Measurements from ENCODE around the gene GALNT11.
"Not testable (repeated sequence)": the region's sequence is repeated elsewhere in the genome, so short reads cannot be mapped to it uniquely, and the experiment has no call there.

Gene GALNT11

DNA sequence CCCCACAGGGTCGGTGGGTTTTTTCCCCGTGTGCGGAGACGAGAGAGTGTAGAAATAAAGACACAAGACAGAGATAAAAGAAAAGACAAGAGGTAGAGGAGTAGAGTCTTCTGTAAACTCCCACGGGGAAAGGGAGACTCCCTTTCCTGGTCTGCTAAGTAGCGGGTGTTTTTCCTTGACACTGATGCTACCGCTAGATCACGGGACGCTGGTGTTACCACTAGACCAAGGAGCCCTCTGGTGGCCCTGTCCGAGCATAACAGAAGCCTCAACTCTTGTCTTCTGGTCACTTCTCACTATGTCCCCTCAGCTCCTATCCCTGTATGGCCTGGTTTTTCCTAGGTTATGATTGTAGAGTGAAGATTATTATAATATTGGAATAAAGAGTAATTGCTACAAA is 4.6 kb downstream of the GALNT11 start:
- not testable (repeated sequence) for DNase-seq

DNA sequence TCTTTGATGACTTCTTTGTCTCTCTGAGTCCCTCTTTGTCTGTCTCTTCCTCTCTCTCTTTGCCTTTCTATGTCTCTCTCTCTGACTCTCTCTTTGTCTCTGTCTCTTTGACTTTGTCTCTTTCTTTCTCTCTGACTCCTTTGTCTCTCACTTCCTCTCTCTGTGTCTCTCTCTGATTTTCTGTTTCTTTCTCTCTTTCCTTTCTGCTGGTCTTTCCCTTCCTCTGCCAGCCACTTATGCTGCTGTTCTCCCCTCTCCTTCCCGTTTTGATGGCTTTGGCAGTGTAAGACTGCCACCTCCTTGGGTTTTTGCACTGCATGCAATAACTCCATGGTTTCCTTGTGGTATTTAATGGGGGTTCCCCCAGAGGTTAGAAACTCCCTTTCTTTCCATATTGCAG is 5.2 kb downstream of the GALNT11 start:
- DNase-seq = not testable (repeated sequence)

DNA sequence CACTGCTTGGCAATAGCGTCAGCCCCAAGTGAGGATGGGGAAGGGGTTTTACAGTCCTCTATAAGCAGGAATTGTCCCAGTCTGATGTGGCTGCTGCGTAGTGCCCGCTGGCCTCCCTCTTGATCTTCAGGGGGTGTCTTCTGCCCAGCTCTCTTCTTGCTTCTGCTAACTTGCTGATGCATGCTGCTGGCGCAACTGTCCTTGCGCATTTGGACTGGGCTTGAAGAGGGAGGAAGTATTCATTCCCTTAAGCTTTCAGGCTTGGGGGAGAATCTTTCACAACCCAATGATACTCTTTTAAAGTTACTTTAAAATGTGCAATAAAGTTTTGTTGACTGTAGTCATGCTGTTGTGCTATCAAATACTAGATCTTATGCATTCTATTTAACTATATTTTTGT is 10.3 kb downstream of the GALNT11 start:
- DNase-seq = no peak

DNA sequence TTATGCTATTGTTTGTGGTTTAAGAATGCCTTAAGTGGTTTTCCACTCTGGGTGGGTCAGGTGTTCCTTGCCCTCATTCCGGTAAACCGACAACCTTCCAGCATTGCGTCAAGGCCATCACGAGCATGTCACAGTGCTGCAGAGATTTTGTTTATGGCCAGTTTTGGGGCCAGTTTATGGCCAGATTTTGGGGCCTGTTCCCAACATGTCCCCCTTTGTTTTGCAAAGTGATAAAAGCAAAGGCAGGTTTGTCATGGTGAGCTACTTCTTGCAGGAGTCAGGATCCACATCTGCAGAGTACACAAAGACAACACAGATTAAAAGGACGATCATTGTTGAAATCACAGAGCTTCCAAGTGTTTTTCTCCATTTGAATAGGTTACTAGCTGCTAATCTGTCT is 12.9 kb downstream of the GALNT11 start:
- DNase-seq = not testable (repeated sequence)

DNA sequence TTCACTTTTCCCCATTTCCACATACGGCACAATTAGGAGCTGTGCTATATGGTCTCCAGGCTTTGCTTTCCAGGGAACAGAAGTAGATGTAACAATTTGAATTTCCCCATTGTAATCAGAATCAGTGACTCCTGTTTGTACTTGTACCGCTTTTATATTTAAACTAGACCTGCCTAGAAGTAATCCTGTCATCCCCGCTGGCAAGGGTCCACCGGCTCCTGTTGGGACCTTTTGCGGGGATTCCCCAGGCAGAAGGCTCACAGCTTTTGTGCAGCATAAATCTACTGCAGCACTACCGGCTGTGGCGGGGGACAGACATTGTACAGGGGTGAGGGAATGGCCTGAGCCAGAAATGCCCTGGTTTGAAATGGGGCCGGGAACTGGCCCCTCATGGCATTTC is 17.6 kb downstream of the GALNT11 start:
- not testable (repeated sequence) for DNase-seq

DNA sequence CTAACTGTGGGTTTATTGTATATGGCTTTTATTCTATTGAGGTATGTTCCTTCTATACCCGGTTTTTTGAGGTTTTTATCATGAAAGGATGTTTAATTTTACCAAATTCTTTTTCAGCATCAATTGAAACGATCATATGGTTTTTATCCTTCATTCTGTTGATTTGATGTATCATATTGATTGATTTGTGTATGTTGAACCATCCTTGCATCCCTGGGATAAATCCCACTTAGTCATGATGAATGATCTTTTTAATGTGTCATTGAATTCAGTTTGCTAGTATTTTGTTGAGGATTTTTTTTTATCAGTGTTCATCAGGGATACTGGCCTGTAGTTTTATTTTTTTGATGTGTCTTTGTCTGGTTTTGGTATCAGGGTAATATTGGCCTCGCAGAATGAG is 19.4 kb downstream of the GALNT11 start:
- not testable (repeated sequence) for DNase-seq

DNA sequence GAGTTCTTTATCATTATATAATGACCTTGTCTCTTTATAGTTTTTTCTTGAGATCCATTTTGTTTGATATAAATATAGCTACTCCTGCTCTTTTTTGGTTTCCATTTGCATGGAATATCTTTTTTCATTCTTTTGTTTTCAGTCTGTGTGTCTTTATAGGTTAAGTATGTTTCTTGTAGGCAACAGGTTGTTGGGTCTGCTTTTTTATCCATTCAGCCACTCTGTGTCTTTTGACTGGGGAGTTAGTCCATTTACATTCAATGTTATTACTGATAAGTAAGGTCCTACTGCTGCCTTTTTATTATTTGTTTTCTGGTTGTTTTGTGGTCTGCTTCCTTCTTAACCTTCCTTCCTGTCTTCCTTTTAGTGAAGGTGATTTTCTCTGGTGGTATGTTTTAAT is 21.1 kb downstream of the GALNT11 start:
- DNase-seq = no peak

DNA sequence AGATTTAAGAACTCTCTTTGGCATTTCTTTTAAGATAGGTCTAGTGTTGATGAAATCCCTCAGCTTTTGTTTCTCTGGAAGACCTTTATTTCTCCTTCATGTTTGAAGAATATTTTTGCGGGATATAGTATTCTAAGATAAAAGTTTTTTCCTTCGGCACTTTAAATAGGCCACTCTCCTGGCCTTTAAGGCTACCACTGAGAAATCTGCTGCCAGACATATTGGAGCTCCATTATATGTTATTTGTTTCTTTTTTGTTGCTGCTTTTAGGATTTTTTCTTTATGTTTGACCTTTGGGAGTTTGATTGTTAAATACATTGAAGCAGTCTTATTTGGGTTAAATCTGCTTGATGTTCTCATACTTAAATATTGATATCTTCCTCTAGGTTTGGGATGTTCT is 22.6 kb downstream of the GALNT11 start:
- DNase-seq = no peak

DNA sequence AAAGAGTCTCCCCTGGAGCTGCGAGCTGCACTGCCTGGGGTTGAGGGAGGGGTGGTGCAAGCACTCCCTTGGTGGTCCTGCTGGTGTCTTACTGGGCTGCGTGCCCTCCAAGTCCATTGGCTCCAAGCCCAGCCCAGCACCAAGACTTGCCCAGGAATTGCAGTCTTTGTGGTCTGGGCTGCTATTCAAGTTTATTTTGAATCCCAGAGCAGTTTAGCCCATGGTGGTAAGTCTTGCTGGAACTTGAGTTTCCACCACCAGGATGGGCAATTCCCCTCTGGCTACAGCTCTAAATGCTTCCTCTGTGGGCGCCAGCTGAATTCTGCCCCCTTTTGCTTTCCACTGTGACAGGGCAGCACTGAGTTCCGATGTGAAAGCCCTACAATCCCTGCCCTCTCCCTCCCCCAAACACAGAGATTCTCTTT is 25.1 kb downstream of the GALNT11 start:
- DNase-seq = no peak

DNA sequence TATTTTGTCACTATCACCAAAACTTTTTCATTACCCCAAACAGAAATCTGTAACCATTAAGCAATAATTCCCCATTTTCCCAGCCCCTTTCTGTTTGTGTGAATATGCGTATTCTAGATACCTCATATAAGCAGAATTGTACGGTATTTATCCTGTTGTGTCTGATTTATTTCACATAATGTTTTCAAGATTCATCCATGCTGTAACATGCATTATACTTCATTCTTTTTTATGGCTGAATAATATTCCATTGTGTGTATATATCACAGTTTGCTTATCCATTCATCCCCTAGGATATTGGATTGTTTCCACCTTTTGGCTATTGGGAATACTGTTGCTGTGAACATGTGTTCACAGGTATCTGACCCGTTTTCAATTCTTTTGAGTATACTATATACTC is 26.5 kb downstream of the GALNT11 start:
- DNase-seq = no peak

DNA sequence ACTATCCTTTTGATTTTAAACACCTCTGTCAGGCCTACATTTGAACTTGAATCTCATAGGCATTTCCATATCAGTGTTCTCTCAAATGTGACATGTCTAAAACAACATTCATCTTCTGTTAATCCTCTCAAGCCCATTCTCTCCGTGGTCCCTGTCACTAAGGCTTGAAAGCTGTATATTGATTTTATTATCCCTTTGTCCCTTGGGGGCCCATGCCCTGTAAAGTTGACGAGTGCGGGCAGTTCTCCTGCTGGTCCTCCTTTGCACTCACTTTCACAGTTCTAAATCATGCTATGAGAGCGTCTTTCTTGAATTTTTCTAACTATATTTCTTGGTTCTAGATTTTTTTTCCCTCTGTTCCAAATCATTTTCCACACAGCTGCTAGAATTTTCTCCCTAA is 27.3 kb downstream of the GALNT11 start:
- no peak for DNase-seq

DNA sequence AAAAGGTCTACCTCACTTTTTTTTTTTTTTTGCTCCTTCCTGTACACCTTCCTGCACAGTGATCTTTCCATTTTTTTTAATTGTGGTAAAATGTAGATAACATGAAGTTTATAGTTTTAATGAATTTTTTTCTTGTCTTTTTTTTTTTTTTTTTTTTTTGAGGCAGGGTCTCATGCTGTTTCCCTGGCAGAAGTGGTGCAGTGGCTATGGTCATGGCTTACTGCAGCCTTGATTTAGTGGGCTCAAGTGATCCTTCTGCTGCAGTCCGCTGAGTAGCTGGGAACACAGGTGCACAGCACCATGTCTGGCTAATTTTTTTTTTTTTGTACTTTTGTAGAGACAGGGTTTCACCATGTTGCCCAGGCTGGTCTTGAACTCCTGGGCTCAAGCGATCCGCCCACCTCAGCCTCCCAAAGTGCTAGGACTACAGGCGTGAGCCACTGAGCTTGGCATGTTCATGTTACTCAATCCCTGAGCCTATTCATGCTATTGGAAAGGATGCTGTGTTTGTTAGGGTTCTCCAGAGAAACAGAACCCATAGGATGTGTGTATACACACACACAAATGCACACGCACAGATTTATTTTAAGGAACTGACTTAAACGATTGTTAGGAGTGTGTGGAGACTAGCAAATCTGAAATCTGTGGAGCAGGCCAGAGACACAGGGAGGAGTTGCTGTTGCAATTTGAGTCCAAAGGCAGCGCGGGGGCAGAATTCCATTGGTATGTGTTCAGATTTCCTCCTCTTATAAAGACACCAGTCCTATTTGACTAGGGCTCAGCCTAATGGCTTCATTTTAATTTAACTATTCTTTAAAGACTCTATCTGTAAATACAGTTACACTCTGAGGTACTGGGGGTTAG is 29.1 kb downstream of the GALNT11 start:
- DNase-seq = no peak

DNA sequence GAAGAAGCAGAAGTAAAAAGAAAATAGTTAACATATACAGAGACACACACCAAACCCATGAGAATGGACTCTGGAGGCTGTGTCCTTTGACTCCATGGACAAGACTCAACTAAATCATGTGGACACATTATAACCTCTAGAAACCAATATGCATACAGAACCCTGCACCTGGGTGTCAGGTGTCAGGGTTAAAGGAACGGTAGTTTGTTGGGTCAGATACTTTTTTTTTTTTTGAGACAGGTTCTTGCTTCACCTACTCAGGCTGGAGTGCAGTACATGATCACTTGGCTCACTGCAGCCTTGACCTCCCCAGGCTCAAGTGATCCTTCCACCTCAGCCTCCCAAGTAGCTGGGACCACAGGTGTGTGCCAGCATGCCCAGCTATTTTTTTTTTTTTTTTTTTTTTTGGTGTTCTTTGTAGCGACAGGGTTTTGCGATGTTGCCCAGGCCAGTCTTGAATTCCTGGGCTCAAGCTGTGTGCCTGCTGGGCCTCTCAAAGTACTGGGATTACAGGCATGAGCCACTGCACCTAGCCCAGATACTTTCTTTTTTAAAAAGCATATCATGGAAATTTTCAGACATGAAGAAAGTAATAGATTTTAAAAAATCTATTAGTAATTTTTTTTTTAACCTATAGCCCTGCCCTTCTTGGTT is 31.3 kb downstream of the GALNT11 start:
- no peak for DNase-seq

DNA sequence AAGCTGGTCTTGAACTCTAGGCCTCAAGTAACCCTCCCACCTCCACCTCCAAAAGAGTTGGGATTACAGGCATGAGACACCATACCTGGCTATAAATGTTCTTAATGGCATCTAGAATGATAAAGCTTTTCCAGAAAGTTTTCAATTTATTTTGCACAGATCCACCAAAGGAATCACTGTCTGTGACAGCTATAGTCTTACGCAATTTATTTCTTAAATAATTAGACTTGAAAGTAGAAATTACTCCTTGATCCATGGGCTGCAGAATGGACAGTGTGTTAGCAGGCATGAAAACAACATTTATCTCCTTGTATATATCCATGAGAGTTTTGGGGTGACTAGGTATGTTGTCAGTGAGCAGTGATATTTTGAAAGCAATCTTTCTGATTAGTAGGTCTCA is 33.8 kb downstream of the GALNT11 start:
- DNase-seq = no peak

DNA sequence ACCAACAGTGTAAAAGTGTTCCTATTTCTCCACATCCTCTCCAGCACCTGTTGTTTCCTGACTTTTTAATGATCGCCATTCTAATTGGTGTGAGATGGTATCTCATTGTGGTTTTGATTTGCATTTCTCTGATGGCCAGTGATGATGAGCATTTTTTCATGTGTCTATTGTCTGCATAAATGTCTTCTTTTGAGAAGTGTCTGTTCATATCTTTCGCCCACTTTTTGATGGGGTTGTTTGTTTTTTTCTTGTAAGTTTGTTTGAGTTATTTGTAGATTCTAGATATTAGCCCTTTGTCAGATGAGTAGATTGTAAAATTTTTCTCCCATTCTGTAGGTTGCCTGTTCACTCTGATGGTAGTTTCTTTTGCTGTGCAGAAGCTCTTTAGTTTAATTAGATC is 35.6 kb downstream of the GALNT11 start:
- not testable (repeated sequence) for DNase-seq

DNA sequence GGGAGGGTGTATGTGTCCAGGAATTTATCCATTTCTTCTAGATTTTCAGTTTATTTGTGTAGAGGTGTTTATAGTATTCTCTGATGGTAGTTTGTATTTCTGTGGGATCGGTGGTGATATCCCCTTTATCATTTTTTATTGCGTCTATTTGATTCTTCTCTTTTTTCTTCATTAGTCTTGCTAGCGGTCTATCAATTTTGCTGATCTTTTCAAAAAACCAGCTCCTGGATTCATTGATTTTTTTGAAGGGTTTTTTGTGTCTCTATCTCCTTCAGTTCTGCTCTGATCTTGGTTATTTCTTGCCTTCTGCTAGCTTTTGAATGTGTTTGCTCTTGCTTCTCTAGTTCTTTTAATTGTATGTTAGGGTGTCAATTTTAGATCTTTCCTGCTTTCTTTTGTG is 37.7 kb downstream of the GALNT11 start:
- not testable (repeated sequence) for DNase-seq

DNA sequence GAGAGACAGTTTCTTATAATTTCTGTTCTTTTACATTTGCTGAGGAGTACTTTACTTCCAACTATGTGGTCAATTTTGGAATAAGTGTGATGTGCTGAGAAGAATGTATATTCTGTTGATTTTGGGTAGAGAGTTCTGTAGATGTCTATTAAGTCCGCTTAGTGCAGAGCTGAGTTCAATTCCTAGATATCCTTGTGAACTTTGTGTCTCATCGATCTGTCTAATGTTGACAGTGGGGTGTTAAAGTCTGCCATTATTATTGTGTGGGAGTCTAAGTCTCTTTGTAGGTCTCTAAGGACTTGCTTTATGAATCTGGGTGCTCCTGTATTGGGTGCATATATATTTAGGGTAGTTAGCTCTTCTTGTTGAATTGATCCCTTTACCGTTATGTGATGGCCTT is 38.3 kb downstream of the GALNT11 start:
- not testable (repeated sequence) for DNase-seq

DNA sequence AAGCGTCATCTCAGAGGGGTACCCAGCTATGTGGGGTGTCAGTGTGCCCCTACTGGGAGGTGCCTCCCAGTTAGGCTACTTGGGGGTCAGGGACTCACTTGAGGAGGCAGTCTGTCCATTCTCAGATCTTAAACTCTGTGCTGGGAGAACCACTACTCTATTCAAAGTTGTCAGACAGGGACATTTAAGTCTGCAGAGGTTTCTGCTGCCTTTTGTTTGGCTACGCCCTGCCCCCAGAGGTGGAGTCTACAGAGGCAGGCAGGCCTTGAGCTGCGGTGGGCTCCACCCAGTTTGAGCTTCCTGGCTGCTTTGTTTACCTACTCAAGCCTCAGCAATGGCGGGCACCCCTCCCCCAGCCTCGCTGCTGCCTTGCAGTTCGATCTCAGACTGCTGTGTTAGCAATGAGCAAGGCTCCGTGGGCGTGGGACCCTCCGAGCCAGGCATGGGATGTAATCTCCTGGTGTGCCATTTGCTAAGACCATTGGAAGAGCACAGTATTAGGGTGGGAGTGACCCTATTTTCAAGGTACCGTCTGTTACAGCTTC is 40.4 kb downstream of the GALNT11 start:
- DNase-seq = not testable (repeated sequence)

DNA sequence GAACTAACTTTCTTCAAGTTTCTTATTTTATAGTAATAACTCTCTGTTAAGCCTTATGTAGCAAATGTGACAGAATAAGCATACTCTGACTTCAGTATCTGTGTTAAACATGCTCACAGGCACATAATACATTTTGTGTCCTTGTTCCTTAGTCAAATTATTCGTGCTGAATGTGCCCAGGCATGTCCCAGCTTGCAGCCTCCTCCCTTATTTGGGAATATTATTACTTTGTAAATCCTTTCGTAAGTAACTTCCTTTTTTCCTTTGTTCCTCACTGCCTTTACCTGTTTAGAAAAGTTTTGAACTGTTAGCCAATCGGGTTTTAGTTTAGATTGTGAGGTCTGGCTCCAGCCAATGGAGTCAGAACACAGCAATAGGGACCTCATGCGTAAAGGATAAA is 46.9 kb downstream of the GALNT11 start:
- no peak for DNase-seq

DNA sequence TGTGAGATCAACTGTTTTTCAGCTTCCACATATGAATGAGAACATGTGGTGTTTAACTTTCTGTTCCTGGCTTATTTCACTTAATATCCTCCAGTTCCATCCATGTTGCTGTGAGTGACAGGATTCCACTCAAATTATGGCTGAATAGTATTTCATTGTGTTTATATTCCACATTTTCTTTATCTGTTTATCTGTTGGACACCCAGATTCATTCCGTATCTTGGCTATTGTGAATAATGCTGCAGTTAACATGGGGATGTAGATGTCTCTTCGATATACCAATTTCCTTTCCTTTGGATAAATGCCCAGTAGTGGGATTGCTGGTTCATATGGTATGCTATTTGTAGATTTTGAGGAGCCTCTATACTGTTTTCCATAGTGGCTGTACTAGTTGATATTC is 47.9 kb downstream of the GALNT11 start:
- DNase-seq = no peak

DNA sequence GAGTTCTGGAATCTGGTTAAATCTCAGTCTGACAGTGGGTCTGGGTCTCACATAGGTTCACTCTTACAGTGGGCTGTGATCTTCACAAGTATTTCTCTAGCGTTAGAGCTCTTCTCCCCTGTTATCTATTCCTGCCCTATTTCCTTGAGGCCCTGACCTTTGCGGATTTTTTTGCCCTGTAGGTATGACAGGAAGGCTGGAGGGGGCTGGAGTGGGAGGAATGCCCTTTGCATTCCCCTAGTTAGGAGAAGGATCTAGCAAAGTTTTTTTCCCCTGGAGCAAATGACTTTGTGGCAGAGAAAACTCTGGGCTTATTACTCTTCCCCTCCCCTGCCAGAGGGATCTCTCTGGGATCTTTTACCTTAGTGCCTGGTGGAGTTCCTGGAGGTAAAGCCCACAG is 49.2 kb downstream of the GALNT11 start:
- no peak for DNase-seq

DNA sequence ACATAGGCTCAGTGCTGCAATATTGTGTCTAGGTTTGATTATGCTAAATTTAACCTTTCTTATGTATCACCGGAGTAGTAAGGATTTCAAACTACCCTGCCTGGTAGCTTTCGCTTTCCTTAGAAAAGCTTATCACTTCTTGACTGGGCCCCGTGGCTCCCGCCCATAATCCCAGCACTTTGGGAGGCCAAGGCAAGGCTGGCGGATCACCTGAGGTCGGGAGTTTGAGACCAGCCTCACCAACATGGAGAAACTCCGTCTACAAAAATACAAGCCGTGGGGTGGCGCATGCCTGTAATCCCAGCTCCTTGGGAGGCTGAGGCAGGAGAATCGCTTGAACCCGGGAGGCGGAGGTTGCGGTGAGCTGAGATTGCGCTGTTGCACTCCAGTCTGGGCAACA is 49.9 kb downstream of the GALNT11 start:
- DNase-seq = not testable (repeated sequence)

DNA sequence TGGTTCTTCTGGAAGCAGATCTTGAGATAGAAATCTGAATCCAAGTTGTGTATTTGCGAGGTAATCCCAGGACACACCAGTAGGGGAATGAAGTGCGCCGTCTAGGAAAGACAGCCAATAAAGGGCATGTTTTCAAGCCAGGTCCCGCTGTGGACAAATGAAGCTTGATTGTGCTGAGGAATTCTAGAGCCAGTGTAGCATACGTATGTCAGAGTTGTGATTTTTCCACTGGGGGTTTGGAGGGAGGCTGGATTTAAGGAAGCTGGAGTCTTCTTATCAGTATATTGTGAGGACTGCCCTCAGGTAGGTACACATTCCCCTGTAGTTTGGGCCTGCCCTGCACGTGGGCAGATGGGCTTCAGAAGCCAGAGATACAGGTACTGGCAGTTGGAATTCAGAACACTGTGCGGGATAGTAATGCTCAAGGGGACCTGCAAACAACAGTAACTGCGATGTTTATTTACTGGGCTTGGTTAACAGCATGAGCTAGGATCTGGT is 50.9 kb downstream of the GALNT11 start:
- DNase-seq = no peak

Data from activated CD4-positive, alpha-beta T cell treated with anti-CD3 and anti-CD28 coated beads for 1 hour (primary cell).